A549 (cell line): Measurements from ENCODE around the gene CPLX1. TPM values are rescaled to one million over a fixed set of nuclear protein-coding genes. Genes with fewer than 3 reads are reported as not detected.
A peak's percentile ranks its signal among the peaks of the same experiment; 100 is the strongest.

ENCODE experiments used
- ATAC-seq, 2 experiments: fragments of 200-7000 bp in 1 of 2; fragments of >200 bp in 1 of 2; cut with Nextera tagmentation in 1 of 2; cut with Tn5 transposase in 1 of 2; 3 replicates each; pipeline versions ENCODE4 v1.8.0 to v1.9.1; 2018 to 2020; ENCODE audit warnings: mild to moderate bottlenecking in 1 of 2, moderate library complexity in 1 of 2
- CTCF ChIA-PET: fragments of 300-600 bp; sonication (Branson Sonifier 250); formaldehyde crosslinking; extraction: SDS; loops from one replicate; lab custom pipeline; 2021; ENCODE audit warnings: antibody characterized with exemption, inconsistent platforms; lab: Yijun Ruan, JAX
- POLR2A ChIA-PET: fragments of 350-600 bp; formaldehyde crosslinking; extraction: SDS; loops from one replicate; lab custom pipeline; 2021; ENCODE audit warnings: antibody characterized with exemption, inconsistent platforms; lab: Yijun Ruan, JAX
- DNase-seq, 2 experiments: peaks; one replicate each; pipeline versions ENCODE4 v3.0.0 to v3.0.0-alpha.2; 2011 to 2016; ENCODE audit warnings: low read depth in 1 of 2, low spot score in 1 of 2
- FAIRE-seq: peaks from 2 replicates; lab custom pipeline; 2011; peaks lifted over from hg19 to GRCh38; lab: Jason Lieb, UNC
- H3K27ac ChIP-seq, 2 experiments: fragments of >200 bp; sonication (Bioruptor Twin); formaldehyde crosslinking; 3 replicates each; pipeline ENCODE4 v1.5.1; 2016 to 2017
- H3K4me1 ChIP-seq: fragments of >200 bp; sonication (Bioruptor Twin); formaldehyde crosslinking; 3 replicates; pipeline ENCODE4 v1.6.1; 2016
- H3K4me2 ChIP-seq: fragments of >200 bp; sonication (Bioruptor Twin); formaldehyde crosslinking; 3 replicates; pipeline ENCODE4 v1.6.1; 2016
- H3K4me3 ChIP-seq: fragments of >200 bp; sonication (Bioruptor Twin); formaldehyde crosslinking; 3 replicates; pipeline ENCODE4 v1.5.1; 2016
- H3K9me3 ChIP-seq: fragments of >200 bp; sonication (Bioruptor Twin); formaldehyde crosslinking; 3 replicates; pipeline ENCODE4 v1.6.1; 2016
- BHLHE40 ChIP-seq: IDR thresholded peaks from 2 replicates; pipeline ENCODE4 v1.6.1; 2012; ENCODE audit warnings: low read depth, low read length, inconsistent platforms
- CBX2 ChIP-seq: fragments of 200-600 bp; sonication (generic); IDR thresholded peaks from 2 replicates; pipeline ENCODE4 v1.6.1; 2016; ENCODE audit warnings: low read depth, mild to moderate bottlenecking, borderline replicate concordance
- CEBPB ChIP-seq, 2 experiments: fragments of >200 bp in 1 of 2; sonication (Bioruptor Twin) in 1 of 2; formaldehyde crosslinking in 1 of 2; IDR thresholded peaks; 2 replicates each; pipeline ENCODE4 v1.6.1; 2012 to 2016
- CHD2 ChIP-seq: fragments of 150-350 bp; IDR thresholded peaks from 2 replicates; pipeline ENCODE4 v1.6.1; 2014; ENCODE audit warnings: low read length; ENCODE audit not compliant: partially characterized antibody
- FOSB ChIP-seq: fragments of 250-450 bp; sonication (Bioruptor Pico); IDR thresholded peaks from 2 replicates; pipeline ENCODE4 v1.5.0; 2020; ENCODE audit warnings: mild to moderate bottlenecking, moderate library complexity
- FOSL2 ChIP-seq, 2 experiments: fragments of 450-650 bp in 1 of 2; fragments of >200 bp in 1 of 2; sonication (Bioruptor Twin) in 1 of 2; formaldehyde crosslinking; IDR thresholded peaks; 2 replicates each; pipeline versions ENCODE4 v1.5.0 to v1.6.1; 2016 to 2020; ENCODE audit warnings: mild to moderate bottlenecking in 1 of 2, moderate library complexity in 1 of 2
- HEYL ChIP-seq: fragments of 250-450 bp; sonication (Bioruptor Pico); IDR thresholded peaks from 2 replicates; pipeline ENCODE4 v1.8.0; 2021; ENCODE audit warnings: mild to moderate bottlenecking, moderate library complexity
- HOXB13 ChIP-seq: fragments of 250-450 bp; sonication (Bioruptor Pico); IDR thresholded peaks from 2 replicates; pipeline ENCODE4 v1.5.0; 2020; ENCODE audit warnings: low read depth, mild to moderate bottlenecking, moderate library complexity
- NPAS2 ChIP-seq: fragments of 250-450 bp; sonication (Bioruptor Pico); IDR thresholded peaks from 2 replicates; pipeline ENCODE4 v1.8.0; 2022; ENCODE audit warnings: mild to moderate bottlenecking, moderate library complexity, borderline replicate concordance
- POLR2AphosphoS2 ChIP-seq: conservative IDR thresholded peaks from 2 replicates; pipeline ENCODE4 v1.6.1; 2012; ENCODE audit warnings: low read length, improper control_type of control experiment, inconsistent platforms
- RAD21 ChIP-seq, 2 experiments: fragments of >200 bp in 1 of 2; sonication (Bioruptor Twin) in 1 of 2; formaldehyde crosslinking in 1 of 2; IDR thresholded peaks in 1 of 2; conservative IDR thresholded peaks in 1 of 2; 2 replicates in 1 of 2; 3 replicates in 1 of 2; pipeline ENCODE4 v1.6.1; 2012 to 2018; ENCODE audit warnings: inconsistent platforms in 1 of 2
- RARB ChIP-seq: fragments of 250-450 bp; sonication (Bioruptor Pico); IDR thresholded peaks from 2 replicates; pipeline ENCODE4 v1.8.0; 2021; ENCODE audit warnings: mild to moderate bottlenecking, moderate library complexity
- RCOR1 ChIP-seq: fragments of 150-350 bp; IDR thresholded peaks from 2 replicates; pipeline ENCODE4 v1.6.1; 2014; ENCODE audit warnings: antibody characterized with exemption, low read length, low read depth
- RFX5 ChIP-seq: fragments of 450-650 bp; IDR thresholded peaks from 2 replicates; pipeline ENCODE4 v1.7.1; 2014; ENCODE audit warnings: antibody characterized with exemption, mild to moderate bottlenecking, moderate library complexity
- RNF2 ChIP-seq: fragments of 200-600 bp; sonication (generic); IDR thresholded peaks from 2 replicates; pipeline ENCODE4 v1.6.1; 2016; ENCODE audit warnings: low read depth, mild to moderate bottlenecking, antibody characterized with exemption, moderate library complexity, borderline replicate concordance
- SMC3 ChIP-seq: fragments of >200 bp; sonication (Bioruptor Twin); formaldehyde crosslinking; IDR thresholded peaks from 3 replicates; pipeline ENCODE4 v1.6.1; 2018; ENCODE audit warnings: inconsistent platforms
- ZFP36 ChIP-seq: fragments of 450-650 bp; IDR thresholded peaks from 2 replicates; pipeline ENCODE4 v1.6.1; 2014; ENCODE audit warnings: borderline replicate concordance; ENCODE audit not compliant: partially characterized antibody
- ZNF302 ChIP-seq: fragments of 250-450 bp; sonication (Bioruptor Pico); IDR thresholded peaks from 2 replicates; pipeline ENCODE4 v1.9.0; 2021; ENCODE audit warnings: inconsistent platforms, mild to moderate bottlenecking, moderate library complexity
- WGBS: methylation state at CpG from one replicate; pipeline ENCODE4 v1.1.6; 2017; ENCODE audit errors: missing lambda C conversion rate; 5-methylcytosine and 5-hydroxymethylcytosine counted together
- polyA plus RNA-seq, 4 experiments: library from polyadenylated mRNA; depleted of rRNA in 3 of 4; stranded (reverse); fragments of >200 nt; fragmentation: RNase III in 1 of 4; extraction: RNeasy Plus Mini Kit Qiagen cat#74134 plus additional on column Dnase treatment in 1 of 4; gene quantifications; 2 replicates in 3 of 4; 3 replicates in 1 of 4; pipeline ENCODE4 v1.2.3, GENCODE V29; 2011 to 2017
- TF ChIP-seq, protein P1 (sequence below): fragments of >200 bp; sonication (Bioruptor Twin); formaldehyde crosslinking; IDR thresholded peaks from 2 replicates; pipeline ENCODE4 v1.6.1; 2016
- TF ChIP-seq, protein P2 (sequence below): fragments of 250-450 bp; sonication (Bioruptor Pico); IDR thresholded peaks from 2 replicates; pipeline ENCODE4 v1.5.0; 2021; ENCODE audit warnings: mild to moderate bottlenecking, moderate library complexity, borderline replicate concordance
- TF ChIP-seq, protein P3 (sequence below): fragments of >200 bp; sonication (Bioruptor Twin); formaldehyde crosslinking; IDR thresholded peaks from 3 replicates; pipeline ENCODE4 v1.6.1; 2016
- TF ChIP-seq, protein P4 (sequence below): IDR thresholded peaks from 2 replicates; pipeline ENCODE4 v1.6.1; 2012

CPLX1 gene
- polyA plus RNA-seq, 2 of the 4 experiments (the other 2 are of a cell fraction) = 0.19 to 0.57 TPM

DNA sequence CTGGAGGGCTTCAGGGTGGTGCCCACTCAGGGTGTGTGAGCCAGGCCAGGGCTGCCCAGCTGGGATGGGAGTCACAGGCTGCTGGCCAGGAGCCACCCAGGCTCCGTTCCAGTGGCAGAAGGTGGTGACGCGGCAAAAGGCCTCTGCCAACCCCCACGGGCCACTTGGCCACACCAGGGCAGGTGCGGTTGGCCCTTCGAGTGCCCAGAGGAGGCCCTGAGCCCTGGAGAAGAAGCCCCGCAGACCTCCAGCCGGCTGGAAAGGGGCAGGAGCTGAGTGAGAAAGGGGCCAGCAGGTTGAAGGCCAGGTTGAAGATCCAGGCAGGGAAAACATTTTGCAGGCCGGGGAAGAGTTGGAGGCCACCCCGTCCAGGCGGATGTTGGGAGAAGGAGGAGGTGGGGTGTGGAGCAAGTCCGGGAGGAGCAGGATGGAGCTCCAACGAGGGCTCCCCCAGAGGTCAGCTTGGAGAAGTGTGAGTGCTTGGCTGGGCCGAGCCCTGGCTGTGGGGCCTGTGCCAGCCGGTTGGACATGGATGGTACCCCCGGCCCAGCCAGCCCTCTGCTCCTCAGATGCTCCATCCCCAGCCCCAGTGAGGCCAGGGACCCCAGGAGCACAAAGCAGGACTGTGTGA is 2.8 kb upstream of the CPLX1 start (continued):
- TF ChIP-seq CHD2 (no peak), HOXB13 (no peak), POLR2AphosphoS2 (no peak), SMC3 (no peak)
- TF ChIP-seq, protein P1, sequence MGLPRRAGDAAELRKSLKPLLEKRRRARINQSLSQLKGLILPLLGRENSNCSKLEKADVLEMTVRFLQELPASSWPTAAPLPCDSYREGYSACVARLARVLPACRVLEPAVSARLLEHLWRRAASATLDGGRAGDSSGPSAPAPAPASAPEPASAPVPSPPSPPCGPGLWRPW = no peak

DNA sequence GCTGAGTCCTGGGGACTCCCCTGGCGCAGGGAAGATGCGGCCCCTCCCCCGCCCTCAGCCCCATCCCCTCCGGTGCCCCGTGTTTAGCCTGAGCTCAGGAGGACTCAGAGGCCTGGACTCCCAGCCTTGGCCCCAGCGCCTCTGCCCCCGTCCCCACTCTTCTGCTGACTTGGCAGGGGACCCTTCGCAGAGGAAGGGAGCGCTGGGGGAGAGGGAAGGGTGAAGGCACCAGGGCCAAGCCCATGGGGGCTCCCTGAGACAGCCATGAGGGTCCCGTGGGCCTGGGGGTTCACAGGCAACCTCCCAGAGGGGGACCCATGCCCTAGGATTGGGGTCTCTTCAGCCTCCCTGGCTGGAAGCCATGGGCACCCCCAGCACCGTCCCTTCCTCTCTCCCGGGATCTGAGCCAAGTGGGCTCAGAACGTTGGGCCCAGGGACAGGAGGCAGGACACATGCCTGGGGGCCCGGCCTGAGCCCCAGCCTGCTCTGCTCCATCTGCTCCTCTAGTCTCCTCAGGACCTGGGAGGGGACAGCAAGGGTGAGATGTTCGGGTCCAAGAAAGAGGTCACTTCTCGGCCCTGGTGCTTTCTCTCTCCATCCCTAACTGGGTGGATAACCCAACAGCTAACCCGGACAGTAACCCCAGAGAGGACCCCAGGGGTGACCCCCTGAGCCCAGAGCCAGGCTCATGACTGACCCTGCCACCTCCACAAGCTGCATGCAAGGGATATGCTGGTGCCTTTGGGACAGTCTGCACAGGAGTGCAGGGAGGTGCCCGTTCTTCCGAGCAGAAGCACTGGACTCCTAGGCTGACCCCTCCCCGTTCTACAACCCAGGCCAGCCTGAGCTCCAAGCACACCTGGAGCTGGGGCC is 1.5 kb upstream of the CPLX1 start:
- Histone ChIP-seq H3K4me3 (no peak overlapping the region), H3K4me1 (peaks cover 5% of the 10 kb centered on the region; the same call in 1 of the 3 replicates), H3K27ac (no peak overlapping the region), H3K9me3 (no peaks in the 10 kb centered on the region), H3K4me2 (no peak overlapping the region)
- WGBS = 24% methylated on average over 4 of the region's 20 CpGs
- no peak for DNase-seq
- no peak for FAIRE-seq
- POLR2A ChIA-PET = no interaction called here
- CTCF ChIA-PET = no interaction called here
- TF ChIP-seq RAD21 (conservative IDR thresholded peaks at IDR 0.05 in 1 of 2, IDR thresholded peaks at IDR 0.05 in 1 of 2) = no peak
- TF ChIP-seq HEYL (CRISPR knock-in tag) = no peak
- ATAC-seq = peak; percentile 26 to 33; a peak in 4 of 6 replicates

DNA sequence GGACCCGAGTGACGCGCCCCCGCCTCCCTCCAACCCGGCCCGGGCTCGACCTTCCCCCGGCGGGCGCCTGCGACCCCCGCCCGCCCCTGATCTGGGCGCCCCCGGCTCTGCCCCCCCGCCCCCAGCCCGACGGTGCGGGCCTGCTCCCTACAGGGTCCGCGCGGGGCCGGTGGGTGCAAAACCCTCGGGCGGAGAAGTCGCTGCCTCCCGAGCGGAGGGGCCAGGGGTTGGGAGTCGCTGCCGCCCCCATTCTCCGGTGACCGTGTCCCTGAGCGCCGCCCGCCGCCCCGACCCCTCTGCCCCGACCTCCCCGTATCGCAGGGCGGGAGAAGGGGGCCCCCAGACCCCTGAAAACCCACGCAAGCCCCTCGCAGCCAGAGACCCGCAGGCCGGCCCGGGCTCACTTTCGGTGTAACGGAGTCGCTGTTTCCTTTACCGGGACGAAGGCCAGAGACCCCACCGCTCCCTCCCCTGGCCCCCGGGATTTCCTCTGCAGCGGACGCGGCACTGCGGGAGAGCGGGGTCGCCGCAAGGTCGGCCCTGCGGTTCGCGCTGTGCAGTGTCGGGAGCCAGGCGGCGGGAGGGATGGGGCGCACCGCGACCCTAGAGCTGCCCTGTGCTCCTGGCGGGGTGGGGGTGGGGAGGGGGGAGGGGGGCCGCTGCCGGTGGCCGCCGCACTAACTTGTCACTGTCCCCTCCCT is 729 bp upstream of the CPLX1 start:
- Histone ChIP-seq H3K4me1 (peaks cover 5% of the 10 kb centered on the region; the same call in 1 of the 3 replicates), H3K4me2 (peak overlapping the region; percentile 49), H3K27ac (no peak overlapping the region), H3K9me3 (no peaks in the 10 kb centered on the region), H3K4me3 (no peak overlapping the region)
- ChIA-PET POLR2A (no interaction called here), CTCF (no interaction called here)
- WGBS = no CpG with 5 or more reads among the region's 75 CpGs
- DNase-seq = no peak
- TF ChIP-seq, protein P2, sequence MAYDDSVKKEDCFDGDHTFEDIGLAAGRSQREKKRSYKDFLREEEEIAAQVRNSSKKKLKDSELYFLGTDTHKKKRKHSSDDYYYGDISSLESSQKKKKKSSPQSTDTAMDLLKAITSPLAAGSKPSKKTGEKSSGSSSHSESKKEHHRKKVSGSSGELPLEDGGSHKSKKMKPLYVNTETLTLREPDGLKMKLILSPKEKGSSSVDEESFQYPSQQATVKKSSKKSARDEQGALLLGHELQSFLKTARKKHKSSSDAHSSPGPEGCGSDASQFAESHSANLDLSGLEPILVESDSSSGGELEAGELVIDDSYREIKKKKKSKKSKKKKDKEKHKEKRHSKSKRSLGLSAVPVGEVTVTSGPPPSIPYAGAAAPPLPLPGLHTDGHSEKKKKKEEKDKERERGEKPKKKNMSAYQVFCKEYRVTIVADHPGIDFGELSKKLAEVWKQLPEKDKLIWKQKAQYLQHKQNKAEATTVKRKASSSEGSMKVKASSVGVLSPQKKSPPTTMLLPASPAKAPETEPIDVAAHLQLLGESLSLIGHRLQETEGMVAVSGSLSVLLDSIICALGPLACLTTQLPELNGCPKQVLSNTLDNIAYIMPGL (CRISPR knock-in tag) = no peak
- TF ChIP-seq NPAS2 = no peak
- no peak for TF ChIP-seq BHLHE40
- TF ChIP-seq RARB = no peak
- TF ChIP-seq, protein P3, sequence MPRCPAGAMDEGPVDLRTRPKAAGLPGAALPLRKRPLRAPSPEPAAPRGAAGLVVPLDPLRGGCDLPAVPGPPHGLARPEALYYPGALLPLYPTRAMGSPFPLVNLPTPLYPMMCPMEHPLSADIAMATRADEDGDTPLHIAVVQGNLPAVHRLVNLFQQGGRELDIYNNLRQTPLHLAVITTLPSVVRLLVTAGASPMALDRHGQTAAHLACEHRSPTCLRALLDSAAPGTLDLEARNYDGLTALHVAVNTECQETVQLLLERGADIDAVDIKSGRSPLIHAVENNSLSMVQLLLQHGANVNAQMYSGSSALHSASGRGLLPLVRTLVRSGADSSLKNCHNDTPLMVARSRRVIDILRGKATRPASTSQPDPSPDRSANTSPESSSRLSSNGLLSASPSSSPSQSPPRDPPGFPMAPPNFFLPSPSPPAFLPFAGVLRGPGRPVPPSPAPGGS = no peak
- TF ChIP-seq CBX2 = no peak
- TF ChIP-seq ZFP36 = no peak
- TF ChIP-seq RFX5 = no peak
- TF ChIP-seq RNF2 = no peak
- no peak for TF ChIP-seq CEBPB (IDR thresholded peaks at IDR 0.05)
- TF ChIP-seq, protein P4, sequence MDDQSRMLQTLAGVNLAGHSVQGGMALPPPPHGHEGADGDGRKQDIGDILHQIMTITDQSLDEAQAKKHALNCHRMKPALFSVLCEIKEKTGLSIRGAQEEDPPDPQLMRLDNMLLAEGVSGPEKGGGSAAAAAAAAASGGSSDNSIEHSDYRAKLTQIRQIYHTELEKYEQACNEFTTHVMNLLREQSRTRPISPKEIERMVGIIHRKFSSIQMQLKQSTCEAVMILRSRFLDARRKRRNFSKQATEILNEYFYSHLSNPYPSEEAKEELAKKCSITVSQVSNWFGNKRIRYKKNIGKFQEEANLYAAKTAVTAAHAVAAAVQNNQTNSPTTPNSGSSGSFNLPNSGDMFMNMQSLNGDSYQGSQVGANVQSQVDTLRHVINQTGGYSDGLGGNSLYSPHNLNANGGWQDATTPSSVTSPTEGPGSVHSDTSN = no peak
- no peak for TF ChIP-seq RAD21 (conservative IDR thresholded peaks at IDR 0.05 in 1 of 2, IDR thresholded peaks at IDR 0.05 in 1 of 2)
- no peak for TF ChIP-seq FOSL2 (IDR thresholded peaks at IDR 0.05)
- TF ChIP-seq FOSL2 (CRISPR knock-in tag; IDR thresholded peaks at IDR 0.05) = no peak
- TF ChIP-seq RCOR1 = no peak
- TF ChIP-seq HOXB13 = no peak
- TF ChIP-seq FOSB (CRISPR knock-in tag) = no peak
- TF ChIP-seq, protein P1 = no peak
- TF ChIP-seq ZNF302 = no peak
- no peak for FAIRE-seq
- no peak for ATAC-seq
